ENCODE measurements around the gene SIRT2.
"Not testable (repeated sequence)": the region's sequence is repeated elsewhere in the genome, so short reads cannot be mapped to it uniquely, and the experiment has no call there.

Gene SIRT2

DNA sequence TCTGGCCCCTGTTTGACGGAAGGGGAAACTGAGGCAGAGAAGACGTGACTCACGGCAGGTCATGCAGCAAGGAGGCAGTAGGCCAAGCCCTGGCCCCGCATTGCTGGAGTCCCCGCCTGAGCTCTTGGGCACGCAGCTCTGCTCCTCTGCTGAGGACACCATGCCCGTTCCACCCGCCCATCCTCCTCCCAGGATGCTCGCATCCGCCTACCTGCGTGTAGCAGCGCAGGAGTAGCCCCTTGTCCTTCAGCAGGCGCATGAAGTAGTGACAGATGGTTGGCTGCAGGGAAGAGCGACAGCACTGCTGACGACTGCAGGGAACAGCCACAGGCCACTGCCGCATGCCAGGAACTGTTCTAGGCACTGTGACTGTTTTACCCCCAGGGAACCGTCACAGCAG, 10.5 kb downstream of the SIRT2 start:
- DNase-seq = no peak
- Histone ChIP-seq H3K27me3 (replicated peaks) (no peaks in the 10 kb centered on the region), H3K36me3 (replicated peaks) (peaks cover 14% of the 10 kb centered on the region), H3K4me3 (ENCODE audit: low read depth, low read length) (no peak overlapping the region), H3K27ac (no peak overlapping the region)
- TF ChIP-seq, protein P1, sequence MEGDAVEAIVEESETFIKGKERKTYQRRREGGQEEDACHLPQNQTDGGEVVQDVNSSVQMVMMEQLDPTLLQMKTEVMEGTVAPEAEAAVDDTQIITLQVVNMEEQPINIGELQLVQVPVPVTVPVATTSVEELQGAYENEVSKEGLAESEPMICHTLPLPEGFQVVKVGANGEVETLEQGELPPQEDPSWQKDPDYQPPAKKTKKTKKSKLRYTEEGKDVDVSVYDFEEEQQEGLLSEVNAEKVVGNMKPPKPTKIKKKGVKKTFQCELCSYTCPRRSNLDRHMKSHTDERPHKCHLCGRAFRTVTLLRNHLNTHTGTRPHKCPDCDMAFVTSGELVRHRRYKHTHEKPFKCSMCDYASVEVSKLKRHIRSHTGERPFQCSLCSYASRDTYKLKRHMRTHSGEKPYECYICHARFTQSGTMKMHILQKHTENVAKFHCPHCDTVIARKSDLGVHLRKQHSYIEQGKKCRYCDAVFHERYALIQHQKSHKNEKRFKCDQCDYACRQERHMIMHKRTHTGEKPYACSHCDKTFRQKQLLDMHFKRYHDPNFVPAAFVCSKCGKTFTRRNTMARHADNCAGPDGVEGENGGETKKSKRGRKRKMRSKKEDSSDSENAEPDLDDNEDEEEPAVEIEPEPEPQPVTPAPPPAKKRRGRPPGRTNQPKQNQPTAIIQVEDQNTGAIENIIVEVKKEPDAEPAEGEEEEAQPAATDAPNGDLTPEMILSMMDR (IDR thresholded peaks at IDR 0.05; ENCODE audit: low read depth, low read length, missing control alignments) = no peak
- in situ Hi-C loops (cut with HindIII; ENCODE audit: low pct_ligation_motif_present, low sequenced_read_pairs) = no loop called here

DNA sequence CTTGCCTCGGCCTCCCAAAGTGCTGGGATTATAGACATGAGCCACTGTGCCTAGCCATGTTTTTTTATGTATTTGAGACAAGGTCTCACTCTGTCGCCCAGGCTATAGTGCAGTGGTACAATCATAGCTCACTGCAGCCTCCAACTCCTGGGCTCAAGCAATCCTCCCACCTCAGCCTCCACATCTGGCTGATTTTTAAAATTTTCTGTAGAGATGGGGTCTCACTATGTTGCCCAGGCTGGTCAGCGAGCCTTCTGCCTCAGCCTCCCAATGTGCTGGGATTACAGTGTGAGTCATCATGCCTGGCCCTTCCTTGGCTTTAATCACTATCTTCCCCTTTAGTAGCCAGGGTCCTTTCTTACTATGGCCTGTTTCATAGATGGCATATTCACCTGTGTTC, 14.7 kb downstream of the SIRT2 start:
- H3K36me3 ChIP-seq (replicated peaks) = peaks cover 17% of the 10 kb centered on the region
- H3K27ac ChIP-seq = not testable (repeated sequence)

DNA sequence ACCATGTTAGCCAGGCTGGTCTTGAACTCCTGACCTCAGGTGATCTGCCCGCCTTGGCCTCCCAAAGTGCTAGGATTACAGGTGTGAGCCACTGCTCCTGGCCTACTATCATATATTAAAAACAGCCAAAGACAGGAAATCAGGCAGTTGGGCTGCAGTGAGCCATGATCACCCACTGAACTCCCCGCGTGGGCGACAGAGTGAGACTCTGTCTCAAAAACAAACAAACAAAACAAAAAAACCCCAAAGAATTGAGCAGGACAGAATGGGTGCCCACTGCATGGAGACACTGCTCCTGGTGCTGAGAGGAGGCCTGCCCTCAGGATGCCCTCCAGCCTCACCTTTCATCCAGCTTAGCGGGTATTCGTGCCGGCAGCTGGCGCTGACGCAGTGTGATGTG, 16.1 kb downstream of the SIRT2 start:
- no peak overlapping the region for H3K27ac ChIP-seq
- H3K36me3 ChIP-seq (replicated peaks) = peaks cover 3% of the 10 kb centered on the region
- H3K27me3 ChIP-seq (replicated peaks) = no peaks in the 10 kb centered on the region
- no peak for DNase-seq
- in situ Hi-C loops (cut with HindIII; ENCODE audit: low pct_ligation_motif_present, low sequenced_read_pairs) = no loop called here
- H3K4me3 ChIP-seq (ENCODE audit: low read depth, low read length) = no peak overlapping the region
- TF ChIP-seq, protein P1 (IDR thresholded peaks at IDR 0.05; ENCODE audit: low read depth, low read length, missing control alignments) = no peak

More for the DNA sequence above, 14.7 kb downstream of the SIRT2 start:
- in situ Hi-C loops (cut with HindIII; ENCODE audit: low pct_ligation_motif_present, low sequenced_read_pairs); H3K27me3 ChIP-seq (replicated peaks); H3K4me3 ChIP-seq (ENCODE audit: low read depth, low read length); DNase-seq: not testable (repeated sequence)

DNA sequence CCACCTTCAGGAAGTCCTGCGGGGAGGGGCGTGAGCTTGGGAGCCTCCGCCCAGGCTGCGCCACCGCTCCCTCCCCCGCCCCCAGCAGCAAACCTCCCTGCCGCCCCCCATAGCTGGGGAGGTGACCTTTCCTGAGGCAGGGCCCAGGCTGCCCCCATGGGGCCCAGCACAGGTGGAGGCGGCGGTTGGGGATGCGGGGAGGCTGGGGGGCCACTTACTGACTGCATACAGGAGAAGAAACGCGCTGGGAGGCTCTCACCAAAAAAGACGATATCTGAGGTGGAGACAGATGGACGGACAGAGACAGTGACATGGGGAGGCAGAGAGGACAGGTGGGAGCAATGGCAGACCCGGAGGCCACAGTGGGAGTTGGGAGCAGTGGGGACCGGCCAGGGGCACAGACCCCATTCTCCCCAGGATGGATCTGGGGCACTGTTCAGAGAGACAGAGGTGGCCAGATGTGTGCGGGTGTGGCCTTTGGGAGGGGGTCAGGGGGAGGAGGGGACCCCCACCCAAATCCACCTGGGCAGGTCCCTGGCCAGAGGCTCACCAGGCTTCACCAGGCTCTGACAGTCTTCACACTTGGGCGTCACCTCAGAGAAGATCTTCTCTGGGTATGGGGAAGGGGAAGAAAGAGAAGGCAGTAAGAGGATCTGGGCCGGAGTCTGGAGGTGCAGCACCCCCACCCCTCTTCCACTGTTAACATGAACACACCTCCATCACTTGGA, 18.4 kb downstream of the SIRT2 start:
- Histone ChIP-seq H3K27ac (no peak overlapping the region), H3K27me3 (replicated peaks) (no peaks in the 10 kb centered on the region), H3K36me3 (replicated peaks) (peaks cover 3% of the 10 kb centered on the region), H3K4me3 (ENCODE audit: low read depth, low read length) (no peak overlapping the region)
- TF ChIP-seq, protein P1 (IDR thresholded peaks at IDR 0.05; ENCODE audit: low read depth, low read length, missing control alignments) = no peak
- DNase-seq = no peak
- in situ Hi-C loops (cut with HindIII; ENCODE audit: low pct_ligation_motif_present, low sequenced_read_pairs) = no loop called here

DNA sequence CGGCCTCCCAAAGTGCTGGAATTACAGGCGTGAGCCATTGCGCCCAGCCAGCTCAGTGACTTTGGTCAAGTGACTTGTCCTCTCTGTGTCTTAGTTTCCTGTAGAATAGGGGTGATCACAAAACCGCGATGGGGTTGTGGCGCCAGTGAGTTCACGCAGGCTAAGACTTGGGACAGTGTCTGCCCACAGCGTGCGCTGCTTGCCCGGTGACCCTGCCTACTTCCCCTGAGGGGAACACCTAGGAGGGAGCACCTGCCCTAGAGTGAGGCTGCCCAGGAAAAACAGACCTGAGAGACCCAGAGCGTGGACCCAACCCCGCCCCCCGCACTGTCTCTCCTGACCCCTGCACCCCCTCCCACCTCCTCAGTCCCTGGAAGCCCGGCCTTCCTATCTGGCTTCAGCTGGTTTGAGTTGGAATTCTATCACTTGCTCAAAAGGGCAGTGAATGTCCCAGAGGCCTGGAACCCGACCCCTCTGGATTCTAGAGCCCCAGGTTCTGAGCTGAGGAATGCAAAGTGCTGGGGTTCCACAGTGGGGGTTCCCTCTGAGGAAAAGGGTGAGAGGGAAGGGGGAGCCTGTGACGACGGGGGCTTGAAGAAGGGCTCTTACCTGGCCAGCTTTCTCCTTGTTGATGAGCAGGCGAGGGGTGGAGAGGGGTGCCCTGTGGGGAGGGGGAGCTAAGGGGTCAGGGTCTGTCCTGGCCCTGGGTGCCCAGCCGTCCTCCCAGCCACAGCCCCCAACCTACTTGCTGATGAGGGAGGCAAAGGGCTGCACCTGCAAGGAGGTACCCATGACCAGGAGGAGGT, 19.1 kb downstream of the SIRT2 start:
- in situ Hi-C loops (cut with HindIII; ENCODE audit: low pct_ligation_motif_present, low sequenced_read_pairs) = no loop called here
- Histone ChIP-seq H3K27me3 (replicated peaks) (no peaks in the 10 kb centered on the region), H3K4me3 (ENCODE audit: low read depth, low read length) (no peak overlapping the region), H3K36me3 (replicated peaks) (peaks cover 3% of the 10 kb centered on the region), H3K27ac (no peak overlapping the region)
- no peak for DNase-seq
- TF ChIP-seq, protein P1 (IDR thresholded peaks at IDR 0.05; ENCODE audit: low read depth, low read length, missing control alignments) = no peak

DNA sequence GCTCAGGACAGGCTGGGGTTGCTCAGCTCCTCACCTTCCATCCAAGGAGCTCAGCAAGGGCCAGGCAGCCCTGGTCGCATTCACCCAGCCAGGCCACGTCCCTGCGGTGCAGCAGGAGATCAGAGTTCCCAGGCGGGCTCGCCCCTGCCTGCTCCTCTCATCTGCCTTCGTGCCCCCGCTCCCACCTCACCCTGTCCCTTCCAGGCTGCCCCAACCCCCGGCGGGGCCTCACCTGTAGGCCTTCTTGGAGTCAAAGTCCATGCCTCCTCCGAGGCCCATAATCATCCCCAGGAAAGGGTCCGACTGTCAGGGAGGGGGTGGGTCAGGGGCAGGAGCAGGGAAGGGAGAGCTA, 20.0 kb downstream of the SIRT2 start:
- Histone ChIP-seq H3K27ac (no peak overlapping the region), H3K36me3 (replicated peaks) (peaks cover 3% of the 10 kb centered on the region), H3K27me3 (replicated peaks) (no peaks in the 10 kb centered on the region), H3K4me3 (ENCODE audit: low read depth, low read length) (no peak overlapping the region)
- no peak for DNase-seq
- TF ChIP-seq, protein P1 (IDR thresholded peaks at IDR 0.05; ENCODE audit: low read depth, low read length, missing control alignments) = no peak
- in situ Hi-C loops (cut with HindIII; ENCODE audit: low pct_ligation_motif_present, low sequenced_read_pairs) = no loop called here

Measured in brain microvascular endothelial cell (primary cell).